Measurements from ENCODE around the gene CSF3. TPM values are rescaled to one million over a fixed set of nuclear protein-coding genes. Genes with fewer than 3 reads are reported as not detected.

The CSF3 gene
- total and polyA plus RNA-seq, 2 of the 13 experiments (the other 11 are each of a cell fraction or from before 2014, with no cell fraction given) = 0.09 TPM; not detected in 1

DNA sequence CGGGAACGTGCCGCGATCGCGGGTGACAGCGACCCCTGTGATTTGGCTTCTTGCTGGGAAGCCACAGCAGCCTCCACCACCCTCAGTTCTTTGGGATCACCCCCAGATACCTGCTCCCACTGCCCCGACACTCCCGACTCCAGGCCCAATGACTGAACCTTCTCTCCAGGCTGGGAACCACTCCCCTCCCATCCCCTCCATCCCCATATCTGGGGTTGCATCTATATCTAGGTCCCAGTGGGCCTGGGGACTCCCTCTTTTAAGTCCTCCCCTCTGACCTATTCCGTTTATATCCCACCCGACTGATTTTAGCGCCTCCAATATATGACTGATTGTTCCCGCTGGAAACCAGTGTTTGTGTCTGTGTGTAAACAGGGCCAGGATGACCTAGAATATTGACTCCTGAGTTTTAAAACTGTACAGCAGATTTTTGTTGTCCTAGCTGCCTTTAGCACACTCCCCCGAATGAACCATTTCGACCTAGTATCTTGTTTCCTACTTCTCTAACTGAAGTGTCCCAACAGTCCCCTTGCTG lies 34.0 kb upstream of the CSF3 start (continued):
- TF ChIP-seq MAFK (conservative IDR thresholded peaks at IDR 0.05 in 1 of 2, IDR thresholded peaks at IDR 0.05 in 1 of 2; ENCODE audit: low read length in 2 of 2) (no peak), ZKSCAN5 (CRISPR knock-in tag; IDR thresholded peaks at IDR 0.05) (0 out of 2 replicates have a peak, but pooled peaks have one; percentile 1), ELF1 (CRISPR knock-in tag; IDR thresholded peaks at IDR 0.05) (no peak), AHR (CRISPR knock-in tag; IDR thresholded peaks at IDR 0.05) (no peak), ZNF709 (CRISPR knock-in tag; IDR thresholded peaks at IDR 0.05) (no peak), SMARCC2 (IDR thresholded peaks at IDR 0.05) (no peak), HCFC1 (IDR thresholded peaks at IDR 0.05; ENCODE audit: low read depth, low read length) (no peak), EZH2 (conservative IDR thresholded peaks at IDR 0.05; ENCODE audit: low read depth, low read length) (no peak), PHF20 (CRISPR knock-in tag; IDR thresholded peaks at IDR 0.05) (no peak), ZNF792 (CRISPR knock-in tag; IDR thresholded peaks at IDR 0.05) (no peak), FOXA3 (CRISPR knock-in tag; IDR thresholded peaks at IDR 0.05) (peak; percentile 51; the same call in 1 of the 2 replicates), JARID2 (CRISPR knock-in tag; IDR thresholded peaks at IDR 0.05; ENCODE audit: insufficient replicate concordance) (no peak), ZNF12 (CRISPR knock-in tag; IDR thresholded peaks at IDR 0.05) (no peak), SRY (CRISPR knock-in tag; IDR thresholded peaks at IDR 0.05) (no peak), GABPA (IDR thresholded peaks at IDR 0.05; ENCODE audit: low read depth, low read length) (no peak), GABPA (CRISPR knock-in tag; IDR thresholded peaks at IDR 0.05; ENCODE audit: low read depth) (0 out of 2 replicates have a peak, but pooled peaks have one; percentile 25), ZNF629 (CRISPR knock-in tag; conservative IDR thresholded peaks at IDR 0.05) (no peak), ZNF816 (CRISPR knock-in tag; IDR thresholded peaks at IDR 0.05; ENCODE audit: borderline replicate concordance) (no peak), FOXK1 (CRISPR knock-in tag; IDR thresholded peaks at IDR 0.05; ENCODE audit: borderline replicate concordance, low read depth) (no peak)
- TF ChIP-seq, protein P1, sequence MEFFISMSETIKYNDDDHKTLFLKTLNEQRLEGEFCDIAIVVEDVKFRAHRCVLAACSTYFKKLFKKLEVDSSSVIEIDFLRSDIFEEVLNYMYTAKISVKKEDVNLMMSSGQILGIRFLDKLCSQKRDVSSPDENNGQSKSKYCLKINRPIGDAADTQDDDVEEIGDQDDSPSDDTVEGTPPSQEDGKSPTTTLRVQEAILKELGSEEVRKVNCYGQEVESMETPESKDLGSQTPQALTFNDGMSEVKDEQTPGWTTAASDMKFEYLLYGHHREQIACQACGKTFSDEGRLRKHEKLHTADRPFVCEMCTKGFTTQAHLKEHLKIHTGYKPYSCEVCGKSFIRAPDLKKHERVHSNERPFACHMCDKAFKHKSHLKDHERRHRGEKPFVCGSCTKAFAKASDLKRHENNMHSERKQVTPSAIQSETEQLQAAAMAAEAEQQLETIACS (CRISPR knock-in tag; IDR thresholded peaks at IDR 0.05) = 0 out of 2 replicates have a peak, but pooled peaks have one; percentile 9
- TF ChIP-seq, protein P2, sequence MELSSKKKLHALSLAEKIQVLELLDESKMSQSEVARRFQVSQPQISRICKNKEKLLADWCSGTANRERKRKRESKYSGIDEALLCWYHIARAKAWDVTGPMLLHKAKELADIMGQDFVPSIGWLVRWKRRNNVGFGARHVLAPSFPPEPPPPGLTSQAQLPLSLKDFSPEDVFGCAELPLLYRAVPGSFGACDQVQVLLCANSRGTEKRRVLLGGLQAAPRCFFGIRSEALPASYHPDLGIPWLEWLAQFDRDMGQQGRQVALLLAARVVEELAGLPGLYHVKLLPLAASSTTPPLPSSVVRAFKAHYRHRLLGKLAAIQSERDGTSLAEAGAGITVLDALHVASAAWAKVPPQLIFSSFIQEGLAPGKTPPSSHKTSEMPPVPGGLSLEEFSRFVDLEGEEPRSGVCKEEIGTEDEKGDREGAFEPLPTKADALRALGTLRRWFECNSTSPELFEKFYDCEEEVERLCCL (CRISPR knock-in tag; IDR thresholded peaks at IDR 0.05; ENCODE audit: borderline replicate concordance) = 0 out of 2 replicates have a peak, but pooled peaks have one; percentile 8
- TF ChIP-seq, protein P3, sequence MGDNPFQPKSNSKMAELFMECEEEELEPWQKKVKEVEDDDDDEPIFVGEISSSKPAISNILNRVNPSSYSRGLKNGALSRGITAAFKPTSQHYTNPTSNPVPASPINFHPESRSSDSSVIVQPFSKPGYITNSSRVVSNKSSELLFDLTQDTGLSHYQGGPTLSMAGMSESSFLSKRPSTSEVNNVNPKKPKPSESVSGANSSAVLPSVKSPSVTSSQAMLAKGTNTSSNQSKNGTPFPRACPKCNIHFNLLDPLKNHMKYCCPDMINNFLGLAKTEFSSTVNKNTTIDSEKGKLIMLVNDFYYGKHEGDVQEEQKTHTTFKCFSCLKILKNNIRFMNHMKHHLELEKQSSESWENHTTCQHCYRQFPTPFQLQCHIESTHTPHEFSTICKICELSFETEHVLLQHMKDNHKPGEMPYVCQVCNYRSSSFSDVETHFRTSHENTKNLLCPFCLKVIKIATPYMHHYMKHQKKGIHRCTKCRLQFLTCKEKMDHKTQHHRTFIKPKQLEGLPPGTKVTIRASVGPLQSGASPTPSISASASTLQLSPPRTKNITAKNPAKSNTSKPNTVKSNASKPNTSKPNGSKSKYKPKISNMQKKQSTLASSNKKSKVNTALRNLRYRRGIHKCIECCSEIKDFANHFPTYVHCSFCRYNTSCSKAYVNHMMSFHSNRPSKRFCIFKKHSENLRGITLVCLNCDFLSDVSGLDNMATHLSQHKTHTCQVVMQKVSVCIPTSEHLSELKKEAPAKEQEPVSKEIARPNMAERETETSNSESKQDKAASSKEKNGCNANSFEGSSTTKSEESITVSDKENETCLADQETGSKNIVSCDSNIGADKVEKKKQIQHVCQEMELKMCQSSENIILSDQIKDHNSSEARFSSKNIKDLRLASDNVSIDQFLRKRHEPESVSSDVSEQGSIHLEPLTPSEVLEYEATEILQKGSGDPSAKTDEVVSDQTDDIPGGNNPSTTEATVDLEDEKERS (CRISPR knock-in tag; IDR thresholded peaks at IDR 0.05) = 0 out of 2 replicates have a peak, but pooled peaks have one; percentile 2
- TF ChIP-seq, protein P4, sequence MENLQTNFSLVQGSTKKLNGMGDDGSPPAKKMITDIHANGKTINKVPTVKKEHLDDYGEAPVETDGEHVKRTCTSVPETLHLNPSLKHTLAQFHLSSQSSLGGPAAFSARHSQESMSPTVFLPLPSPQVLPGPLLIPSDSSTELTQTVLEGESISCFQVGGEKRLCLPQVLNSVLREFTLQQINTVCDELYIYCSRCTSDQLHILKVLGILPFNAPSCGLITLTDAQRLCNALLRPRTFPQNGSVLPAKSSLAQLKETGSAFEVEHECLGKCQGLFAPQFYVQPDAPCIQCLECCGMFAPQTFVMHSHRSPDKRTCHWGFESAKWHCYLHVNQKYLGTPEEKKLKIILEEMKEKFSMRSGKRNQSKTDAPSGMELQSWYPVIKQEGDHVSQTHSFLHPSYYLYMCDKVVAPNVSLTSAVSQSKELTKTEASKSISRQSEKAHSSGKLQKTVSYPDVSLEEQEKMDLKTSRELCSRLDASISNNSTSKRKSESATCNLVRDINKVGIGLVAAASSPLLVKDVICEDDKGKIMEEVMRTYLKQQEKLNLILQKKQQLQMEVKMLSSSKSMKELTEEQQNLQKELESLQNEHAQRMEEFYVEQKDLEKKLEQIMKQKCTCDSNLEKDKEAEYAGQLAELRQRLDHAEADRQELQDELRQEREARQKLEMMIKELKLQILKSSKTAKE (CRISPR knock-in tag; IDR thresholded peaks at IDR 0.05; ENCODE audit: borderline replicate concordance) = no peak

Data from HepG2 (cell line).